SK-N-SH (cell line): ENCODE data around the gene DEXI. TPM values are rescaled to one million over a fixed set of nuclear protein-coding genes. Genes with fewer than 3 reads are reported as not detected.
A peak's percentile ranks its signal among the peaks of the same experiment; 100 is the strongest.

Source experiments
- CTCF ChIA-PET: fragments of 300-600, 350-600 bp; formaldehyde crosslinking; extraction: SDS; loops from one replicate; lab custom pipeline; 2021; lab: Yijun Ruan, JAX
- POLR2A ChIA-PET: fragments of 350-600 bp; sonication (Branson Sonifier 250); formaldehyde crosslinking; extraction: SDS; loops from one replicate; lab custom pipeline; 2020; ENCODE audit warnings: antibody characterized with exemption, inconsistent platforms; lab: Yijun Ruan, JAX
- DNase-seq: peaks from one replicate; pipeline ENCODE4 v3.0.0; 2012
- H2AFZ ChIP-seq: fragments of 200-600 bp; sonication (generic); 2 replicates; pipeline ENCODE4 v1.8.1; 2016; ENCODE audit warnings: antibody characterized with exemption, mild to moderate bottlenecking, low read depth
- H3F3A ChIP-seq: fragments of 200-600 bp; sonication (generic); replicated peaks from 2 replicates; pipeline ENCODE3; 2016; ENCODE audit warnings: antibody characterized with exemption, mild to moderate bottlenecking; ENCODE audit not compliant: insufficient read depth
- H3K27ac ChIP-seq, 2 experiments: fragments of 200-500 bp in 1 of 2; fragments of 200-600 bp in 1 of 2; sonication (Bioruptor generic) in 1 of 2; sonication (generic), shearing (Covaris generic) in 1 of 2; 2 replicates each; pipeline versions ENCODE4 v1.5.1 to v1.6.1; 2014 to 2016; ENCODE audit warnings: low read depth in 2 of 2, inconsistent platforms in 1 of 2, low read length in 1 of 2, mild to moderate bottlenecking in 1 of 2, mixed read lengths in 1 of 2
- H3K27me3 ChIP-seq: fragments of 200-600 bp; sonication (generic), shearing (Covaris generic); 2 replicates; pipeline ENCODE4 v1.6.1; 2016; ENCODE audit warnings: mixed run types; ENCODE audit not compliant: insufficient read depth
- H3K36me3 ChIP-seq, 2 experiments: fragments of 200-500 bp in 1 of 2; fragments of 200-600 bp in 1 of 2; sonication (Bioruptor generic) in 1 of 2; sonication (generic) in 1 of 2; replicated peaks in 1 of 2; 2 replicates each; pipeline versions ENCODE3 to v1.5.1; 2014 to 2016; ENCODE audit warnings: low read length in 1 of 2, mild to moderate bottlenecking in 1 of 2; ENCODE audit not compliant: insufficient read depth in 2 of 2, control insufficient read depth in 1 of 2
- H3K4me1 ChIP-seq, 2 experiments: fragments of 200-500 bp in 1 of 2; fragments of 200-600 bp in 1 of 2; sonication (Bioruptor generic) in 1 of 2; sonication (generic), shearing (Covaris generic) in 1 of 2; 2 replicates each; pipeline versions ENCODE4 v1.5.1 to v1.6.1; 2014 to 2016; ENCODE audit warnings: low read depth in 1 of 2, low read length in 1 of 2, mixed run types in 1 of 2; ENCODE audit not compliant: insufficient read depth in 2 of 2, control insufficient read depth in 1 of 2
- H3K4me2 ChIP-seq: fragments of 200-600 bp; sonication (generic), shearing (Covaris generic); 2 replicates; pipeline ENCODE4 v1.6.1; 2017; ENCODE audit warnings: mixed run types
- H3K4me3 ChIP-seq, 2 experiments: fragments of 200-500 bp in 1 of 2; fragments of 200-600 bp in 1 of 2; sonication (Bioruptor generic) in 1 of 2; sonication (generic), shearing (Covaris generic) in 1 of 2; 2 replicates each; pipeline versions ENCODE4 v1.5.1 to v1.8.1; 2014 to 2016; ENCODE audit warnings: low read depth in 2 of 2, inconsistent platforms in 1 of 2, low read length in 1 of 2, mild to moderate bottlenecking in 1 of 2, mixed read lengths in 1 of 2, moderate library complexity in 1 of 2
- H3K79me2 ChIP-seq: fragments of 200-600 bp; sonication (generic); 2 replicates; pipeline ENCODE4 v1.8.1; 2017; ENCODE audit warnings: mild to moderate bottlenecking; ENCODE audit not compliant: insufficient read depth
- H3K9ac ChIP-seq: fragments of 200-600 bp; sonication (generic); 2 replicates; pipeline ENCODE4 v1.6.1; 2017; ENCODE audit warnings: mixed run types
- H3K9me2 ChIP-seq: fragments of 200-600 bp; sonication (generic); 2 replicates; pipeline ENCODE4 v1.6.1; 2017; ENCODE audit warnings: mixed run types
- H3K9me3 ChIP-seq: fragments of 200-600 bp; sonication (generic); 2 replicates; pipeline ENCODE4 v1.6.1; 2017; ENCODE audit warnings: mixed run types, mild to moderate bottlenecking, moderate library complexity
- H4K20me1 ChIP-seq: fragments of 200-600 bp; sonication (generic); 2 replicates; pipeline ENCODE4 v1.6.1; 2017; ENCODE audit warnings: mild to moderate bottlenecking, mixed run types; ENCODE audit not compliant: insufficient read depth
- CHD2 ChIP-seq: fragments of 150-350 bp; IDR thresholded peaks from 2 replicates; pipeline ENCODE4 v1.6.1; 2018; ENCODE audit warnings: low read length; ENCODE audit not compliant: partially characterized antibody
- ELF1 ChIP-seq: IDR thresholded peaks from 2 replicates; pipeline ENCODE4 v1.4.0; 2012
- FOXM1 ChIP-seq: IDR thresholded peaks from 2 replicates; pipeline ENCODE4 v1.4.0; 2012; ENCODE audit warnings: low read depth, mild to moderate bottlenecking
- MEF2A ChIP-seq: IDR thresholded peaks from 2 replicates; pipeline ENCODE4 v1.4.0; 2012; ENCODE audit warnings: low read depth, borderline replicate concordance
- MXI1 ChIP-seq: IDR thresholded peaks from 2 replicates; pipeline ENCODE4 v1.6.1; 2012; ENCODE audit warnings: mild to moderate bottlenecking, low read depth, low read length, improper control_type of control experiment
- NRF1 ChIP-seq: IDR thresholded peaks from 2 replicates; pipeline ENCODE4 v1.6.1; 2012; ENCODE audit warnings: low read depth, mild to moderate bottlenecking, low read length
- PBX3 ChIP-seq: IDR thresholded peaks from 2 replicates; pipeline ENCODE4; 2012
- RAD21 ChIP-seq: IDR thresholded peaks from 2 replicates; pipeline ENCODE4 v1.6.1; 2012; ENCODE audit warnings: mild to moderate bottlenecking, low read length
- RCOR1 ChIP-seq: fragments of 150-350 bp; IDR thresholded peaks from 2 replicates; pipeline ENCODE4 v1.6.1; 2017; ENCODE audit warnings: antibody characterized with exemption, low read length
- RFX5 ChIP-seq: IDR thresholded peaks from 2 replicates; pipeline ENCODE4 v1.6.1; 2012; ENCODE audit warnings: mild to moderate bottlenecking, improper control_type of control experiment, low read length
- SMC3 ChIP-seq: IDR thresholded peaks from 2 replicates; pipeline ENCODE4 v1.6.1; 2012; ENCODE audit warnings: low read depth, low read length, improper control_type of control experiment
- TEAD4 ChIP-seq: IDR thresholded peaks from 2 replicates; pipeline ENCODE4 v1.4.0; 2012; ENCODE audit warnings: mild to moderate bottlenecking, borderline replicate concordance; ENCODE audit not compliant: insufficient read depth
- YY1 ChIP-seq: IDR thresholded peaks from 2 replicates; pipeline ENCODE4 v1.4.0; 2012; ENCODE audit warnings: low read depth, mild to moderate bottlenecking
- WGBS: methylation state at CpG from one replicate; pipeline ENCODE4 v1.1.6; 2017; ENCODE audit warnings: low lambda C conversion rate; 5-methylcytosine and 5-hydroxymethylcytosine counted together
- polyA plus RNA-seq, 3 experiments: library from polyadenylated mRNA; depleted of rRNA; stranded (reverse); fragments of >200 nt; gene quantifications; 2 replicates each; pipeline ENCODE4 v1.2.3, GENCODE V29; 2012
- TF ChIP-seq, protein P1 (sequence below): fragments of 200-600 bp; sonication (generic); IDR thresholded peaks from 2 replicates; pipeline ENCODE4 v1.6.1; 2017; ENCODE audit warnings: antibody characterized with exemption, mild to moderate bottlenecking, moderate library complexity

The DEXI gene
- polyA plus RNA-seq, 1 of the 3 experiments (the other 2 are of a cell fraction), result 55.5 TPM

GRCh38 chr16:10918294-10919002 lies 23.8 kb downstream of the DEXI start:
- WGBS, result 58% methylated on average over 13 of the region's 21 CpGs
- peaks cover 0 to 13% of the 10 kb centered on the region in 2 experiments; a peak in 1 of 4 replicates for H3K4me1 ChIP-seq
- no peaks in the 10 kb centered on the region for H3K9me3 ChIP-seq
- ChIA-PET CTCF (interaction anchor here (0.6 to 3.5 kb wide), 58 partner anchors 9 to 657 kb away, joined by 3 to 38 read pairs (median 4); partner anchors contain the start of genes DEXI, EMP2 and NUBP1), POLR2A (interaction anchor here (1.0 to 1.1 kb wide), 2 partner anchors 101 to 174 kb away, joined by 3 to 8 read pairs; partner anchors contain the start of gene NUBP1)
- TF ChIP-seq MEF2A (no peak), NRF1 (no peak), ELF1 (no peak), PBX3 (peak; percentile 21; the same call in 1 of the 2 replicates), YY1 (no peak), RAD21 (peak; percentile 95), RCOR1 (0 out of 2 replicates have a peak, but pooled peaks have one; percentile 37), CHD2 (peak; percentile 43), MXI1 (peak; percentile 79), SMC3 (peak; percentile 88), RFX5 (0 out of 2 replicates have a peak, but pooled peaks have one; percentile 54), FOXM1 (no peak)
- TF ChIP-seq, protein P1, sequence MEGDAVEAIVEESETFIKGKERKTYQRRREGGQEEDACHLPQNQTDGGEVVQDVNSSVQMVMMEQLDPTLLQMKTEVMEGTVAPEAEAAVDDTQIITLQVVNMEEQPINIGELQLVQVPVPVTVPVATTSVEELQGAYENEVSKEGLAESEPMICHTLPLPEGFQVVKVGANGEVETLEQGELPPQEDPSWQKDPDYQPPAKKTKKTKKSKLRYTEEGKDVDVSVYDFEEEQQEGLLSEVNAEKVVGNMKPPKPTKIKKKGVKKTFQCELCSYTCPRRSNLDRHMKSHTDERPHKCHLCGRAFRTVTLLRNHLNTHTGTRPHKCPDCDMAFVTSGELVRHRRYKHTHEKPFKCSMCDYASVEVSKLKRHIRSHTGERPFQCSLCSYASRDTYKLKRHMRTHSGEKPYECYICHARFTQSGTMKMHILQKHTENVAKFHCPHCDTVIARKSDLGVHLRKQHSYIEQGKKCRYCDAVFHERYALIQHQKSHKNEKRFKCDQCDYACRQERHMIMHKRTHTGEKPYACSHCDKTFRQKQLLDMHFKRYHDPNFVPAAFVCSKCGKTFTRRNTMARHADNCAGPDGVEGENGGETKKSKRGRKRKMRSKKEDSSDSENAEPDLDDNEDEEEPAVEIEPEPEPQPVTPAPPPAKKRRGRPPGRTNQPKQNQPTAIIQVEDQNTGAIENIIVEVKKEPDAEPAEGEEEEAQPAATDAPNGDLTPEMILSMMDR, result peak; percentile 94
- H3K4me3 ChIP-seq, result peak overlapping the region in 1 of 2 experiments; percentile 51; a peak in 1 of 4 replicates
- H3K79me2 ChIP-seq, result no peaks in the 10 kb centered on the region
- H3K4me2 ChIP-seq, result no peak overlapping the region
- H3K9ac ChIP-seq, result no peak overlapping the region
- no peak overlapping the region for H3K27ac ChIP-seq
- no peaks in the 10 kb centered on the region for H3K36me3 ChIP-seq
- peak; percentile 88 for DNase-seq
- no peaks in the 10 kb centered on the region for H4K20me1 ChIP-seq
- H2AFZ ChIP-seq, result no peak overlapping the region
- H3K9me2 ChIP-seq, result no peaks in the 10 kb centered on the region
- peaks cover 5% of the 10 kb centered on the region for H3F3A ChIP-seq
- H3K27me3 ChIP-seq, result no peaks in the 10 kb centered on the region

DNA sequence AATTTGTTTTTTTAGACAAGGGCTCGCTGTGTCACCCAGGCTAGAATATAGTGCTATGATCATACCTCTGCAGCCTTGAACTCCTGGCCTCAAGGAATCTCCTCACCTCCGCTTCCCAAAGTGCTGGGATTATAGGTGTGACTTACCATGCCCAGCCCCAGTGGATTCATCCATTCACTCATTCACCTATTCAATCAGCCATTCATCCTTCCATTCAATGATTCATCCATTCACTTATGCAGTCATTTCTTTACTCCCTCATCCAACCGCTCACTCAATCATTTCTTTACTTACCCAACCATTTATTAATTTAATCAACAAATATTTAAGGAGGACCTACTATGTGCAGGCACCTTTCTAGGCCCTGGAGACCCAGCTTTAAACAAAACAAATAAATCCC lies 25.7 kb downstream of the DEXI start:
- Histone ChIP-seq H3K79me2 (no peaks in the 10 kb centered on the region), H3K9ac (no peak overlapping the region), H3F3A (peaks cover 5% of the 10 kb centered on the region)
- CTCF ChIA-PET, result interaction anchor here (0.7 to 3.5 kb wide), 5 partner anchors 14 to 402 kb away, joined by 3 to 30 read pairs (median 3); no protein-coding TSS in a partner anchor
- WGBS, result 57% methylated on average over 3 of the region's 3 CpGs
- TF ChIP-seq TEAD4, result no peak
- TF ChIP-seq, all 33 proteins: peak for 0
- Histone ChIP-seq H3K27me3 (no peaks in the 10 kb centered on the region), H3K9me2 (no peaks in the 10 kb centered on the region), H3K4me3 (no peak overlapping the region), H4K20me1 (no peaks in the 10 kb centered on the region), H2AFZ (no peak overlapping the region), H3K36me3 (no peaks in the 10 kb centered on the region), H3K4me2 (no peak overlapping the region), H3K9me3 (no peaks in the 10 kb centered on the region), H3K4me1 (peaks cover 0 to 8% of the 10 kb centered on the region in 2 experiments; a peak in 1 of 4 replicates), H3K27ac (no peak overlapping the region)
- DNase-seq, result no peak
- POLR2A ChIA-PET, result no interaction called here
